GM12872 (cell line): Measurements from ENCODE around the gene SPARC.

Experiments
- CTCF ChIP-seq: IDR thresholded peaks from 3 replicates; pipeline ENCODE4 v1.5.1; 2011; ENCODE audit warnings: low read depth, mild to moderate bottlenecking, low read length, moderate library complexity; ENCODE audit not compliant: insufficient read depth

SPARC gene

GRCh38 chr5:151633892-151634291 lies 52.8 kb downstream of the SPARC start:
- TF ChIP-seq CTCF: no peak

- TF ChIP-seq CTCF: no peak
Observed at GRCh38 chr5:151632941-151633340, 53.8 kb downstream of the SPARC start.

GRCh38 chr5:151632524-151632923 lies 54.2 kb downstream of the SPARC start:
- no peak for TF ChIP-seq CTCF

- no peak for TF ChIP-seq CTCF
Observed at GRCh38 chr5:151631941-151632340, 54.8 kb downstream of the SPARC start.

GRCh38 chr5:151630088-151630487 lies 56.6 kb downstream of the SPARC start:
- no peak for TF ChIP-seq CTCF

GRCh38 chr5:151628112-151628823 lies 58.4 kb downstream of the SPARC start:
- no peak for TF ChIP-seq CTCF

- no peak for TF ChIP-seq CTCF
Observed at GRCh38 chr5:151627650-151628049, 59.1 kb downstream of the SPARC start.
